Psoas muscle (tissue), 8 donors: Measurements from ENCODE around the gene PMEPA1. TPM values are rescaled to one million over a fixed set of nuclear protein-coding genes. Genes with fewer than 3 reads are reported as not detected.
A peak's percentile ranks its signal among the peaks of the same experiment; 100 is the strongest.
"Not testable (repeated sequence)": the region's sequence is repeated elsewhere in the genome, so short reads cannot be mapped to it uniquely, and the experiment has no call there.

ENCODE experiments used
- ATAC-seq, 4 donors: fragments of 200-7000 bp; cut with Tn5 transposase; one replicate each; pipeline ENCODE4 v1.9.1; 2020; ENCODE audit warnings: moderate library complexity in 3 of 4, mild to moderate bottlenecking in 2 of 4
- DNase-seq, 2 donors: peaks; one replicate each; pipeline ENCODE4 v3.0.0-alpha.2; 2020
- H3K27ac ChIP-seq: fragments of 200-600 bp; one replicate; pipeline ENCODE4 v1.8.0; 2022
- H3K27me3 ChIP-seq, 3 donors: fragments of 200-600 bp in 1 of 3; one replicate each; pipeline versions ENCODE4 v1.6.1 to v1.8.0; 2013 to 2022; ENCODE audit warnings: low read length in 2 of 3, mild to moderate bottlenecking in 2 of 3, moderate library complexity in 1 of 3; ENCODE audit not compliant: insufficient read depth in 3 of 3
- H3K36me3 ChIP-seq, 2 donors: fragments of 200-600 bp in 1 of 2; one replicate each; pipeline versions ENCODE4 v1.6.1 to v1.8.0; 2013 to 2022; ENCODE audit warnings: low read depth in 1 of 2, mild to moderate bottlenecking in 1 of 2, moderate library complexity in 1 of 2; ENCODE audit not compliant: insufficient read depth in 1 of 2
- H3K4me1 ChIP-seq: fragments of 200-600 bp; one replicate; pipeline ENCODE4 v1.8.0; 2022
- H3K4me3 ChIP-seq: fragments of 200-600 bp; one replicate; pipeline ENCODE4 v1.8.0; 2022; ENCODE audit warnings: mild to moderate bottlenecking
- H3K9me3 ChIP-seq: fragments of 200-600 bp; one replicate; pipeline ENCODE4 v1.8.0; 2022
- CTCF ChIP-seq: fragments of 200-600 bp; IDR thresholded peaks from one replicate; pipeline ENCODE4 v1.8.0; 2022; ENCODE audit warnings: antibody characterized with exemption
- WGBS, 3 donors: extraction: QIAGEN DNeasy Blood & Tissue Kit; methylation state at CpG; one replicate each; pipeline versions ENCODE4 v1.1.6 to v1.1.7; 2013; 5-methylcytosine and 5-hydroxymethylcytosine counted together
- intact Hi-C, 2 donors: fragments of 100-400 bp; cut with DNase I; formaldehyde crosslinking; loops; one replicate each; pipeline versions ENCODE4 v1.11.0 to v1.14.2; 2022
- polyA plus RNA-seq, 3 donors: library from polyadenylated mRNA; stranded (reverse); fragments of 200-250 nt; gene quantifications; one replicate each; pipeline ENCODE4 v1.2.3, GENCODE V29; 2013
- total RNA-seq, 4 donors: library from RNA; stranded (reverse); fragmentation: NEBNext Ultra II Directional in 2 of 4; extraction: Animal tissue kit (Norgen Biotek cat#: 25700) in 2 of 4; gene quantifications; one replicate each; pipeline versions ENCODE4 v1.2.1 to v1.2.4, GENCODE V29; 2021 to 2023
- donor health status: healthy with polysubstance abuse.
- donor health status: DM: no; HTN: no; CAD: no; lungs with moderate emphysema.
- donor health status: Bipolar disorder and iron deficiency.
- donor health status: healthy.
- donor health status: DM: yes; HTN: yes; CAD: no.
- donor health status: DM: no; HTN: no; CAD: no.
- donor health status: DM: no; HTN: no; CAD: no.
- donor health status: DM: yes; HTN: yes; CAD: no.

The PMEPA1 gene
- total and polyA plus RNA-seq, 7 donors, result 8.9 to 34.0 (median 17.1) TPM

GRCh38 chr20:57630061-57630460 lies 79.8 kb downstream of the PMEPA1 start:
- no peak overlapping the region for H3K27ac ChIP-seq
- peaks cover 0 to 19% (median 2%) of the 10 kb centered on the region in 3 donors for H3K27me3 ChIP-seq
- no peak for ATAC-seq
- WGBS, 3 donors, result 68 to 80% (median 76%) methylated on average over 4 of the region's 4 CpGs
- DNase-seq, result no peak
- intact Hi-C loops, result no loop called here
- peaks cover 4% of the 10 kb centered on the region for H3K9me3 ChIP-seq
- H3K4me1 ChIP-seq, result peaks cover 6% of the 10 kb centered on the region
- no peak overlapping the region for H3K4me3 ChIP-seq
- no peaks in the 10 kb centered on the region for H3K36me3 ChIP-seq
- no peak for TF ChIP-seq CTCF

GRCh38 chr20:57629491-57629901 lies 80.3 kb downstream of the PMEPA1 start:
- DNase-seq, intact Hi-C loops, ATAC-seq, H3K36me3 ChIP-seq, H3K27ac ChIP-seq, H3K4me3 ChIP-seq, H3K9me3 ChIP-seq, H3K4me1 ChIP-seq: not testable (repeated sequence)
- 74 to 76% (median 74%) methylated on average over 9 of the region's 9 CpGs for WGBS, 3 donors
- H3K27me3 ChIP-seq, result peaks cover 0 to 18% (median 2%) of the 10 kb centered on the region in 3 donors

- H3K36me3 ChIP-seq, H3K4me3 ChIP-seq, ATAC-seq, H3K9me3 ChIP-seq, H3K4me1 ChIP-seq, DNase-seq, intact Hi-C loops: not testable (repeated sequence)
- peaks cover 0 to 18% (median 2%) of the 10 kb centered on the region in 3 donors for H3K27me3 ChIP-seq
- 88 to 90% (median 88%) methylated on average over 5 to 12 of the region's 12 CpGs for WGBS, 3 donors
- H3K27ac ChIP-seq, result peak overlapping the region; percentile 71
These were observed 80.9 kb downstream of the PMEPA1 start for GRCh38 chr20:57628962-57629308.

GRCh38 chr20:57628047-57628961 lies 81.5 kb downstream of the PMEPA1 start:
- Histone ChIP-seq H3K4me1 (peaks cover 6% of the 10 kb centered on the region), H3K4me3 (no peak overlapping the region), H3K27ac (peak overlapping the region; percentile 71), H3K36me3 (no peaks in the 10 kb centered on the region), H3K27me3 (peaks cover 0 to 18% (median 2%) of the 10 kb centered on the region in 3 donors), H3K9me3 (peaks cover 6% of the 10 kb centered on the region)
- peak in 3 of 4 donors; percentile 49 to 77 (median 54) for ATAC-seq
- no peak for DNase-seq
- TF ChIP-seq CTCF, result no peak
- intact Hi-C loops, result no loop called here
- WGBS, 3 donors, result 48 to 58% (median 52%) methylated on average over 24 to 29 of the region's 29 CpGs

- WGBS, 3 donors, result 70 to 75% (median 72%) methylated on average over 2 of the region's 2 CpGs
These were observed 82.5 kb downstream of the PMEPA1 start for GRCh38 chr20:57627339-57627738.

More at GRCh38 chr20:57627339-57627738, 82.5 kb downstream of the PMEPA1 start:
- intact Hi-C loops, result no loop called here
- H3K4me1 ChIP-seq, result peaks cover 6% of the 10 kb centered on the region
- no peak for ATAC-seq
- H3K27ac ChIP-seq, result peak overlapping the region; percentile 71
- H3K4me3 ChIP-seq, result no peak overlapping the region
- H3K27me3 ChIP-seq, result peaks cover 0 to 9% (median 2%) of the 10 kb centered on the region in 3 donors
- no peaks in the 10 kb centered on the region for H3K36me3 ChIP-seq
- H3K9me3 ChIP-seq, result peaks cover 6% of the 10 kb centered on the region
- DNase-seq, result no peak
- TF ChIP-seq CTCF, result no peak
